WTC11 (cell line): ENCODE data around the gene CFAP300. TPM values are rescaled to one million over a fixed set of nuclear protein-coding genes. Genes with fewer than 3 reads are reported as not detected.

Experiments
- CREB1 ChIP-seq: sonication (generic); formaldehyde crosslinking; IDR thresholded peaks from 2 replicates; pipeline ENCODE4 v1.8.0; 2023; ENCODE audit warnings: mild to moderate bottlenecking, missing genetic modification reagents
- CREM ChIP-seq: sonication (generic); formaldehyde crosslinking; IDR thresholded peaks from 2 replicates; pipeline ENCODE4 v1.8.1; 2022; ENCODE audit warnings: mild to moderate bottlenecking, missing genetic modification reagents, moderate library complexity
- ELF4 ChIP-seq: sonication (generic); formaldehyde crosslinking; IDR thresholded peaks from 2 replicates; pipeline ENCODE4 v1.8.1; 2022; ENCODE audit warnings: low read depth, mild to moderate bottlenecking, moderate library complexity, missing genetic modification reagents
- GRHL2 ChIP-seq: fragments of 250-450 bp; sonication (Bioruptor Pico); IDR thresholded peaks from 2 replicates; pipeline ENCODE4 v1.8.0; 2022; ENCODE audit warnings: mild to moderate bottlenecking, moderate library complexity; ENCODE audit not compliant: insufficient replicate concordance, severe bottlenecking
- NFE2L1 ChIP-seq: sonication (generic); formaldehyde crosslinking; IDR thresholded peaks from 2 replicates; pipeline ENCODE4 v1.8.1; 2023; ENCODE audit warnings: missing genetic modification reagents
- SMAD4 ChIP-seq: sonication (generic); formaldehyde crosslinking; IDR thresholded peaks from 2 replicates; pipeline ENCODE4 v1.8.0; 2022; ENCODE audit warnings: mild to moderate bottlenecking, missing genetic modification reagents
- SP1 ChIP-seq: sonication (generic); formaldehyde crosslinking; conservative IDR thresholded peaks from 2 replicates; pipeline ENCODE4 v1.8.1; 2022; ENCODE audit warnings: missing genetic modification reagents
- TEAD1 ChIP-seq: sonication (generic); formaldehyde crosslinking; IDR thresholded peaks from 2 replicates; pipeline ENCODE4 v1.8.0; 2022; ENCODE audit warnings: mild to moderate bottlenecking, missing genetic modification reagents
- ZNF121 ChIP-seq: sonication (generic); formaldehyde crosslinking; IDR thresholded peaks from 2 replicates; pipeline ENCODE4 v1.8.0; 2023; ENCODE audit warnings: missing genetic modification reagents
- ZNF396 ChIP-seq: fragments of 250-450 bp; sonication (Bioruptor Pico); IDR thresholded peaks from 2 replicates; pipeline ENCODE4 v1.8.0; 2021; ENCODE audit warnings: mild to moderate bottlenecking, moderate library complexity, borderline replicate concordance
- total RNA-seq: library from RNA; stranded (reverse); gene quantifications from 3 replicates; pipeline ENCODE4 v1.2.3, GENCODE V29; 2021
- TF ChIP-seq, protein P1 (sequence below): fragments of 250-450 bp; sonication (Bioruptor Pico); IDR thresholded peaks from 2 replicates; pipeline ENCODE4 v1.9.0; 2021; ENCODE audit warnings: mild to moderate bottlenecking, borderline replicate concordance
- TF ChIP-seq, protein P2 (sequence below): sonication (generic); formaldehyde crosslinking; IDR thresholded peaks from 2 replicates; pipeline ENCODE4 v1.8.0; 2022; ENCODE audit warnings: mild to moderate bottlenecking, missing genetic modification reagents
- TF ChIP-seq, protein P3 (sequence below): sonication (generic); formaldehyde crosslinking; IDR thresholded peaks from 2 replicates; pipeline ENCODE4 v1.8.1; 2023; ENCODE audit warnings: mild to moderate bottlenecking, moderate library complexity, missing genetic modification reagents
- TF ChIP-seq, protein P4 (sequence below): sonication (generic); formaldehyde crosslinking; IDR thresholded peaks from 2 replicates; pipeline ENCODE4 v1.8.0; 2023; ENCODE audit warnings: missing genetic modification reagents
- TF ChIP-seq, protein P5 (sequence below): fragments of 250-450 bp; sonication (Bioruptor Pico); IDR thresholded peaks from 2 replicates; pipeline ENCODE4 v1.8.0; 2021; ENCODE audit warnings: mild to moderate bottlenecking

The CFAP300 gene
- total RNA-seq, 1 experiment from 2014 or later: 1.1 TPM

DNA sequence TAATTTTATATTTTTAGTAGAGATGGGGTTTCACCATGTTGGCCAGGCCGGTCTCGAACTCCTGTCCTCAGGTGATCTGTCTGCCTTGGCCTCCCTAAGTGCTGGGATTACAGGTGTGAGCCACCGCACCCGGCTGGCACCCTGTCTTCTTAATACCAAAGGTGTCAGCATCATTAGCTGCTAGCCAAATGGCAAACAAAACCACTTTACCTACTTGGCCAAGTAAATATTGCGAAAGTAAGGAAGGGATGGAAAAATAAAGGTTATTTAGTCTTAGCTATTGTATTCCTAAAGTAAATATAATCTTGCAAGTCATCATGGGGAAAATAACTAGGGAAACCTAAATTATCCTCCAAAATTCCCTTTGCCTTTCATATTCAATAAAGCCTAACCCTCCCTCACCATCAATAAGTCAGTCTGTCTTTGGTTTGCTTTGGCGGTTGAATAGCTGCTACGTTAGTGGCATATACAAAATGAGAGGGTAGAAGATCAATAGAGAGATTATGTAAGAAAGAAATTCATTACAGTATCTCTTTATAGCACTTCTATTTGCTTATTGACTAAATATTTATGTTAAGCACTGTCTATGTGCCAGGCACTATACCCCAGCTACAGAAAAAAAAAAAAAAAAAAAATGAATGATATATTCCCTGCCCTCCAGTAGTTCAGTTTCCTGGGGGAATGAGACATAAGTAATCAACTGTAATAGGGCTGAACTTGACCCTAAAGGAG, 40.2 kb upstream of the CFAP300 start (continued):
- TF ChIP-seq, protein P1, sequence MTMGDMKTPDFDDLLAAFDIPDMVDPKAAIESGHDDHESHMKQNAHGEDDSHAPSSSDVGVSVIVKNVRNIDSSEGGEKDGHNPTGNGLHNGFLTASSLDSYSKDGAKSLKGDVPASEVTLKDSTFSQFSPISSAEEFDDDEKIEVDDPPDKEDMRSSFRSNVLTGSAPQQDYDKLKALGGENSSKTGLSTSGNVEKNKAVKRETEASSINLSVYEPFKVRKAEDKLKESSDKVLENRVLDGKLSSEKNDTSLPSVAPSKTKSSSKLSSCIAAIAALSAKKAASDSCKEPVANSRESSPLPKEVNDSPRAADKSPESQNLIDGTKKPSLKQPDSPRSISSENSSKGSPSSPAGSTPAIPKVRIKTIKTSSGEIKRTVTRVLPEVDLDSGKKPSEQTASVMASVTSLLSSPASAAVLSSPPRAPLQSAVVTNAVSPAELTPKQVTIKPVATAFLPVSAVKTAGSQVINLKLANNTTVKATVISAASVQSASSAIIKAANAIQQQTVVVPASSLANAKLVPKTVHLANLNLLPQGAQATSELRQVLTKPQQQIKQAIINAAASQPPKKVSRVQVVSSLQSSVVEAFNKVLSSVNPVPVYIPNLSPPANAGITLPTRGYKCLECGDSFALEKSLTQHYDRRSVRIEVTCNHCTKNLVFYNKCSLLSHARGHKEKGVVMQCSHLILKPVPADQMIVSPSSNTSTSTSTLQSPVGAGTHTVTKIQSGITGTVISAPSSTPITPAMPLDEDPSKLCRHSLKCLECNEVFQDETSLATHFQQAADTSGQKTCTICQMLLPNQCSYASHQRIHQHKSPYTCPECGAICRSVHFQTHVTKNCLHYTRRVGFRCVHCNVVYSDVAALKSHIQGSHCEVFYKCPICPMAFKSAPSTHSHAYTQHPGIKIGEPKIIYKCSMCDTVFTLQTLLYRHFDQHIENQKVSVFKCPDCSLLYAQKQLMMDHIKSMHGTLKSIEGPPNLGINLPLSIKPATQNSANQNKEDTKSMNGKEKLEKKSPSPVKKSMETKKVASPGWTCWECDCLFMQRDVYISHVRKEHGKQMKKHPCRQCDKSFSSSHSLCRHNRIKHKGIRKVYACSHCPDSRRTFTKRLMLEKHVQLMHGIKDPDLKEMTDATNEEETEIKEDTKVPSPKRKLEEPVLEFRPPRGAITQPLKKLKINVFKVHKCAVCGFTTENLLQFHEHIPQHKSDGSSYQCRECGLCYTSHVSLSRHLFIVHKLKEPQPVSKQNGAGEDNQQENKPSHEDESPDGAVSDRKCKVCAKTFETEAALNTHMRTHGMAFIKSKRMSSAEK: no peak
- TF ChIP-seq, protein P2, sequence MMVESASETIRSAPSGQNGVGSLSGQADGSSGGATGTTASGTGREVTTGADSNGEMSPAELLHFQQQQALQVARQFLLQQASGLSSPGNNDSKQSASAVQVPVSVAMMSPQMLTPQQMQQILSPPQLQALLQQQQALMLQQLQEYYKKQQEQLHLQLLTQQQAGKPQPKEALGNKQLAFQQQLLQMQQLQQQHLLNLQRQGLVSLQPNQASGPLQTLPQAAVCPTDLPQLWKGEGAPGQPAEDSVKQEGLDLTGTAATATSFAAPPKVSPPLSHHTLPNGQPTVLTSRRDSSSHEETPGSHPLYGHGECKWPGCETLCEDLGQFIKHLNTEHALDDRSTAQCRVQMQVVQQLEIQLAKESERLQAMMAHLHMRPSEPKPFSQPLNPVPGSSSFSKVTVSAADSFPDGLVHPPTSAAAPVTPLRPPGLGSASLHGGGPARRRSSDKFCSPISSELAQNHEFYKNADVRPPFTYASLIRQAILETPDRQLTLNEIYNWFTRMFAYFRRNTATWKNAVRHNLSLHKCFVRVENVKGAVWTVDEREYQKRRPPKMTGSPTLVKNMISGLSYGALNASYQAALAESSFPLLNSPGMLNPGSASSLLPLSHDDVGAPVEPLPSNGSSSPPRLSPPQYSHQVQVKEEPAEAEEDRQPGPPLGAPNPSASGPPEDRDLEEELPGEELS (CRISPR knock-in tag): no peak
- TF ChIP-seq ZNF396 (CRISPR knock-in tag) (no peak), SP1 (CRISPR knock-in tag) (no peak), CREB1 (CRISPR knock-in tag) (no peak), ELF4 (CRISPR knock-in tag) (no peak), NFE2L1 (CRISPR knock-in tag) (no peak), SMAD4 (no peak), ZNF121 (CRISPR knock-in tag) (no peak), GRHL2 (no peak), TEAD1 (no peak), CREM (CRISPR knock-in tag) (no peak)
- TF ChIP-seq, protein P3, sequence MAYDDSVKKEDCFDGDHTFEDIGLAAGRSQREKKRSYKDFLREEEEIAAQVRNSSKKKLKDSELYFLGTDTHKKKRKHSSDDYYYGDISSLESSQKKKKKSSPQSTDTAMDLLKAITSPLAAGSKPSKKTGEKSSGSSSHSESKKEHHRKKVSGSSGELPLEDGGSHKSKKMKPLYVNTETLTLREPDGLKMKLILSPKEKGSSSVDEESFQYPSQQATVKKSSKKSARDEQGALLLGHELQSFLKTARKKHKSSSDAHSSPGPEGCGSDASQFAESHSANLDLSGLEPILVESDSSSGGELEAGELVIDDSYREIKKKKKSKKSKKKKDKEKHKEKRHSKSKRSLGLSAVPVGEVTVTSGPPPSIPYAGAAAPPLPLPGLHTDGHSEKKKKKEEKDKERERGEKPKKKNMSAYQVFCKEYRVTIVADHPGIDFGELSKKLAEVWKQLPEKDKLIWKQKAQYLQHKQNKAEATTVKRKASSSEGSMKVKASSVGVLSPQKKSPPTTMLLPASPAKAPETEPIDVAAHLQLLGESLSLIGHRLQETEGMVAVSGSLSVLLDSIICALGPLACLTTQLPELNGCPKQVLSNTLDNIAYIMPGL (CRISPR knock-in tag): no peak
- TF ChIP-seq, protein P4, sequence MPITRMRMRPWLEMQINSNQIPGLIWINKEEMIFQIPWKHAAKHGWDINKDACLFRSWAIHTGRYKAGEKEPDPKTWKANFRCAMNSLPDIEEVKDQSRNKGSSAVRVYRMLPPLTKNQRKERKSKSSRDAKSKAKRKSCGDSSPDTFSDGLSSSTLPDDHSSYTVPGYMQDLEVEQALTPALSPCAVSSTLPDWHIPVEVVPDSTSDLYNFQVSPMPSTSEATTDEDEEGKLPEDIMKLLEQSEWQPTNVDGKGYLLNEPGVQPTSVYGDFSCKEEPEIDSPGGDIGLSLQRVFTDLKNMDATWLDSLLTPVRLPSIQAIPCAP: no peak
- TF ChIP-seq, protein P5, sequence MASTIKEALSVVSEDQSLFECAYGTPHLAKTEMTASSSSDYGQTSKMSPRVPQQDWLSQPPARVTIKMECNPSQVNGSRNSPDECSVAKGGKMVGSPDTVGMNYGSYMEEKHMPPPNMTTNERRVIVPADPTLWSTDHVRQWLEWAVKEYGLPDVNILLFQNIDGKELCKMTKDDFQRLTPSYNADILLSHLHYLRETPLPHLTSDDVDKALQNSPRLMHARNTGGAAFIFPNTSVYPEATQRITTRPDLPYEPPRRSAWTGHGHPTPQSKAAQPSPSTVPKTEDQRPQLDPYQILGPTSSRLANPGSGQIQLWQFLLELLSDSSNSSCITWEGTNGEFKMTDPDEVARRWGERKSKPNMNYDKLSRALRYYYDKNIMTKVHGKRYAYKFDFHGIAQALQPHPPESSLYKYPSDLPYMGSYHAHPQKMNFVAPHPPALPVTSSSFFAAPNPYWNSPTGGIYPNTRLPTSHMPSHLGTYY (CRISPR knock-in tag): no peak
- TF ChIP-seq, all 79 proteins: peak for 0
